Activated CD4-positive, alpha-beta T cell treated with anti-CD3 and anti-CD28 coated beads, Interleukin-2, amount 10 ng/mL, durations not matched to agents 7 days and 5 days (primary cell): ENCODE data around the gene FARS2. TPM values are rescaled to one million over a fixed set of nuclear protein-coding genes. Genes with fewer than 3 reads are reported as not detected.

ENCODE experiments used
- CTCF ChIA-PET: fragments of 350-600 bp; sonication (Branson Sonifier 250); formaldehyde crosslinking; loops from one replicate; lab custom pipeline; 2021; ENCODE audit warnings: antibody characterized with exemption; lab: Charles Lee
- POLR2A ChIA-PET: fragments of 350-600 bp; sonication (Branson Sonifier 250); formaldehyde crosslinking; loops from one replicate; lab custom pipeline; 2021; ENCODE audit warnings: antibody characterized with exemption; lab: Charles Lee
- DNase-seq: peaks from one replicate; pipeline ENCODE4 v3.0.0-alpha.2; 2020
- H3K27ac Mint-ChIP-seq: one replicate; pipeline ENCODE4 v1.8.0; 2021; ENCODE audit warnings: mild to moderate bottlenecking, moderate library complexity, mixed read lengths
- H3K27me3 Mint-ChIP-seq: one replicate; pipeline ENCODE4 v1.8.0; 2021; ENCODE audit warnings: mixed read lengths
- H3K36me3 Mint-ChIP-seq: one replicate; pipeline ENCODE4 v1.8.0; 2021; ENCODE audit warnings: low read depth, mixed read lengths
- H3K4me1 Mint-ChIP-seq: one replicate; pipeline ENCODE4 v1.8.0; 2021; ENCODE audit warnings: mixed read lengths
- H3K4me3 Mint-ChIP-seq: one replicate; pipeline ENCODE4 v1.8.0; 2021; ENCODE audit warnings: mild to moderate bottlenecking, moderate library complexity, mixed read lengths
- H3K9me3 Mint-ChIP-seq: one replicate; pipeline ENCODE4 v1.8.0; 2021; ENCODE audit warnings: mixed read lengths
- total RNA-seq, 2 experiments: library from RNA; stranded (reverse); gene quantifications; one replicate each; pipeline ENCODE4 v1.2.3, GENCODE V29; 2021

Gene FARS2
- total RNA-seq, 2 experiments from 2014 or later, result 17.2 to 17.5 TPM

GRCh38 chr6:5580736-5581581, 319.6 kb downstream of the FARS2 start:
- no peak for DNase-seq
- H3K9me3 Mint-ChIP-seq, result peaks cover 5% of the 10 kb centered on the region
- peaks cover 1% of the 10 kb centered on the region for H3K36me3 Mint-ChIP-seq
- peaks cover 11% of the 10 kb centered on the region for H3K4me1 Mint-ChIP-seq
- H3K27me3 Mint-ChIP-seq, result no peaks in the 10 kb centered on the region
- no peak overlapping the region for H3K4me3 Mint-ChIP-seq
- CTCF ChIA-PET, result no interaction called here
- POLR2A ChIA-PET, result no interaction called here
- H3K27ac Mint-ChIP-seq, result peak overlapping the region; percentile 82

DNA sequence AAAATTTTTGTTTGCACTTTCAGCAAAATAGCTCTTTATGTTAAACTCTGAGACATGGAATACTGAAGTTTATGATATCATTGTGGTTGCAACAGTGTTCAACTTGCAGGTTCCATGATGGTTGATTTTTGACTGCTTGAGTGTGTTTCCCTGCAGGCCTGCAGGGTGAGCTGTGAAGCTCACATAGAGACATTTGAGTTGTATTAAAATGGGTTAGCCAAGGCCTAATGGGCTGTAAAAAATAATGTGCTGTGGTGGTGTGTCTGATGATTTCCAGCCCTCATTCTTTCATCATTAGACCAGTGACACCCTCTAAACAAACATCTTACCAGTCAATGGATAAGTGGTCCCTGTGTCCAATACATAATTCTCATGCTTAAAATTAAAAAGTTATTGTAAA, 321.4 kb downstream of the FARS2 start:
- POLR2A ChIA-PET, result no interaction called here
- CTCF ChIA-PET, result no interaction called here

GRCh38 chr6:5583528-5583927, 322.2 kb downstream of the FARS2 start:
- CTCF ChIA-PET, result no interaction called here
- Mint-ChIP-seq H3K27ac (no peak overlapping the region), H3K4me3 (no peak overlapping the region), H3K27me3 (no peaks in the 10 kb centered on the region), H3K36me3 (peaks cover 10% of the 10 kb centered on the region), H3K4me1 (peaks cover 11% of the 10 kb centered on the region), H3K9me3 (peaks cover 10% of the 10 kb centered on the region)
- POLR2A ChIA-PET, result interaction anchor here (0.6 kb wide), 1 partner anchor 73 kb away, joined by 4 read pairs; no protein-coding TSS in a partner anchor
- DNase-seq, result no peak

More for the DNA sequence above, 321.4 kb downstream of the FARS2 start:
- no peak overlapping the region for H3K4me3 Mint-ChIP-seq
- peaks cover 8% of the 10 kb centered on the region for H3K36me3 Mint-ChIP-seq
- no peak overlapping the region for H3K27ac Mint-ChIP-seq
- H3K27me3 Mint-ChIP-seq, result no peaks in the 10 kb centered on the region
- H3K9me3 Mint-ChIP-seq, result peaks cover 10% of the 10 kb centered on the region
- peaks cover 11% of the 10 kb centered on the region for H3K4me1 Mint-ChIP-seq
- no peak for DNase-seq

DNA sequence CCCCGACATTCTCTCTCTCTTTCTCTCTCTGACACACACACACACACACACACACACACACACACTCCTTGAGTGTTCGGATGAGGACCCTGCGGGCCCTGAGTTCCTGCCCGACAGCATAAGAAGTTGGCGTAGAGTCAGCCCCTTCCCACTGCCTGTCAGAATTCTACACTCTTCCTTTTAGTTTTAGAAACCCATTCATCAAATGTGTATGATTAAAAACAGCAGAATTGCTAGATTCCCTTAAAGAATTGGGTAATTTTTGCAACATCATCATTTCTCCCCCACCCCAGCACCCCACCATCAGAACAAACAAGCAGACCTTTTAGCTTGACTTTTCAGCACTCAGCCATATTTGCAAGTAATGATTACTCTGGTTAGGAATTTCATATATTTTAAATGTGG, 322.8 kb downstream of the FARS2 start:
- CTCF ChIA-PET, result no interaction called here
- no peak for DNase-seq
- H3K9me3 Mint-ChIP-seq, result peaks cover 10% of the 10 kb centered on the region
- H3K4me1 Mint-ChIP-seq, result peaks cover 11% of the 10 kb centered on the region
- no peak overlapping the region for H3K4me3 Mint-ChIP-seq
- no peak overlapping the region for H3K27ac Mint-ChIP-seq
- peaks cover 10% of the 10 kb centered on the region for H3K36me3 Mint-ChIP-seq
- H3K27me3 Mint-ChIP-seq, result no peaks in the 10 kb centered on the region
- POLR2A ChIA-PET, result interaction anchor here (0.6 kb wide), 1 partner anchor 74 kb away, joined by 4 read pairs; no protein-coding TSS in a partner anchor

DNA sequence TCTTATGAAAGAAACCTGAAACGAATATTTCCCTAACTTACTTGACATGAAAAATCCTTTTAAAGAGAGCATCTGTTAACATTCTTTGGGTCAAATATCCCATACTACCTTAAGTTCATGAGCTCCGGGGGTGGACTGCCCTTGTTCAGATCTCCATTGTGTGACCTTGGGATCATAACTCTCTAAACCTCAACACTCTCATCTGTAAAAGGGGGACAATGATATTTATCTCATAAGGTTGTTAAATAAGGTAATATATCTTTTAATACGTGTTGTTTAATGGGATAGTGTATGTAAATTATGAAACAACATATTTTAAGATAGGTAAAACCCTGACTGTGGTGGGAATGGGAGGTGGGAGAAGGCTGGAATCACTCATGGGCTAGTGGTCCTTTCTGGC, 326.3 kb downstream of the FARS2 start:
- Mint-ChIP-seq H3K36me3 (peaks cover 10% of the 10 kb centered on the region), H3K4me3 (no peak overlapping the region), H3K27ac (no peak overlapping the region), H3K27me3 (no peaks in the 10 kb centered on the region), H3K9me3 (peaks cover 10% of the 10 kb centered on the region), H3K4me1 (no peaks in the 10 kb centered on the region)
- POLR2A ChIA-PET, result no interaction called here
- CTCF ChIA-PET, result interaction anchor here (1.7 kb wide), 2 partner anchors 14 to 77 kb away, joined by 3 to 6 read pairs; no protein-coding TSS in a partner anchor
- DNase-seq, result no peak

DNA sequence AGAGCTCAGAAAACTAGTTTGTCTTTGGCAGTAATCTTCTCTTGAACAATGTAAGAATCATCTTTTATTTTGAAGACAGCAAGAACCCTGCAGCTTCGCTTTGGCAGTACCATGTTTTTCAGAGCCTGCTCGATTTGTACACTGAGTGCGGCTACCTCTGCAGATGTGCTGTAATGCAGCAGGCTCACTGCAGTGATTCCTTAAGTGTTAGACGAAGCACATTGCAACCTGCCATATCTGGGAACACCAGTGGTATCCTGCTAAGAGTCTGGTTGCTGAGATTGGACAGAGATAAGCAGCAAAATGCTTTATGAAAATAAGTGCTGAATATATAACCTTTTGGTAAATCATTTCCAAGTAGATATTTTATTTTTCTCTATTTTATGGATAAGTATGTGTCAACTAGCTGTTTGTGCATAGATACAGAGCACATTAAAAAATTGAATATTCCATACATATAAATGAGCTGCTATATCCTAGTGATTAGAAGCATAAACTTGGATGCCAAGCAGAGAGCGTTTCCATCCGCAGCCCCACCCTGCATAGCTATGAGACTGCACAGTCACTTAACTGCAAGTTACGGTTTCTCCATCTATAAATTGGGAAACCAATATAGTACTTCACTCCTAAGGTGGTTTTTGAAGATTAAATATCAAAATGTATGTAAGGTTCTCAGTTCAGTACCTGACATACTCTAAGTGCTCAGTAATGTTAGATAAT, 328.3 kb downstream of the FARS2 start:
- Mint-ChIP-seq H3K27ac (no peak overlapping the region), H3K4me1 (no peaks in the 10 kb centered on the region), H3K27me3 (no peaks in the 10 kb centered on the region), H3K4me3 (no peak overlapping the region), H3K36me3 (peaks cover 10% of the 10 kb centered on the region), H3K9me3 (peaks cover 10% of the 10 kb centered on the region)
- DNase-seq, result no peak
- ChIA-PET CTCF (interaction anchor here (1.7 kb wide), 2 partner anchors 12 to 75 kb away, joined by 3 to 6 read pairs; no protein-coding TSS in a partner anchor), POLR2A (no interaction called here)

DNA sequence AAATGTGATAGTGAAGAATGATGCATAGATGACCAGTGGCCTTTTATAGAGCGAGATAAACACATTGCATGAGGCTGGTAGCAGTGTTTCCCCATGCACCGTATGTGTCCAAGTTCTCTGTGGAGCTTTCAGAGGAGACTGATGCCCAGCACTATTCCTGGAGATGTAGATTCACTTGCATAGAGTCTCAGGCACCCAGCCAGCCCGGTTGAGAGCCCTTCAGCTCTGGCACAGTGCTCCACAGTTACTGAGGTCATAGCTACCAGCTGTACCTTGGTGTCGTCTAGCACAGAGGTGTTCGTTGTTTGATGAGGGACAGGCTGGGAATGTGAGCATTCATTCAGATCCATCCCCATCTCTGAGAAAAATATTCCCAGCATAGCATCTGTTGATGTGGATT, 328.9 kb downstream of the FARS2 start:
- Mint-ChIP-seq H3K27ac (no peak overlapping the region), H3K9me3 (peaks cover 10% of the 10 kb centered on the region), H3K36me3 (peaks cover 10% of the 10 kb centered on the region), H3K27me3 (no peaks in the 10 kb centered on the region), H3K4me3 (no peak overlapping the region), H3K4me1 (no peaks in the 10 kb centered on the region)
- CTCF ChIA-PET, result no interaction called here
- POLR2A ChIA-PET, result no interaction called here
- no peak for DNase-seq

DNA sequence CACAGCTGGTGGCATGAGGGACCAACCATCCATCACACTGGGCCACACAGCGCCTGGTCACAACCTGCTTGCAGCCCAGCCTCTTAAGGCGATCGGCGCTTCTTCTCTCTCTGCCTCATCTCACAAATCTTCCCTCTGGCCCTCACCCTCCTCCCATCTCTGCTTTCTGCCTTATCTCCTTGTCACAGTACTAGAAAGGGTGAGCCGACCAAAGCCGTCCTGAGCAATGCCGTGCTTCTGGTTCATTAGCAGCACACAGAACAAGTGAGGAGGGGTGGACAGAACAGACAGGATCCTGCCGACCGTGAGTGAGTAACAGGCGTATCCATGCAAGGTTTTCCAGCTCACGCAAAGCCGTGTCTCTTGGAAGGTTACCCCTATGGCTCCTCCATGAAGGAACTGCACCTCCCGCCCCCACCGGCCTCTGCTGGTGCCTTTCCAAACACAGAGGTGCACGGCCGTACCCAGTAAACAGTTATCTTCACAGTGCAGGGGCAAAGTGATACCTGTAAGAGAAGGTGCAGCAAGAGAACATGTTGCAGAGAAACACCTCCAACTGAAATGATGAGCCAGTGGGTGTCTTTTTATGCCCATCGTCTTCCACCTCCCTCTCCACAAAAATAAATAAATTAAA, 331.7 kb downstream of the FARS2 start:
- Mint-ChIP-seq H3K36me3 (peaks cover 1% of the 10 kb centered on the region), H3K27me3 (no peaks in the 10 kb centered on the region), H3K4me3 (no peak overlapping the region), H3K4me1 (no peaks in the 10 kb centered on the region), H3K27ac (no peak overlapping the region), H3K9me3 (no peaks in the 10 kb centered on the region)
- ChIA-PET POLR2A (no interaction called here), CTCF (no interaction called here)
- no peak for DNase-seq

DNA sequence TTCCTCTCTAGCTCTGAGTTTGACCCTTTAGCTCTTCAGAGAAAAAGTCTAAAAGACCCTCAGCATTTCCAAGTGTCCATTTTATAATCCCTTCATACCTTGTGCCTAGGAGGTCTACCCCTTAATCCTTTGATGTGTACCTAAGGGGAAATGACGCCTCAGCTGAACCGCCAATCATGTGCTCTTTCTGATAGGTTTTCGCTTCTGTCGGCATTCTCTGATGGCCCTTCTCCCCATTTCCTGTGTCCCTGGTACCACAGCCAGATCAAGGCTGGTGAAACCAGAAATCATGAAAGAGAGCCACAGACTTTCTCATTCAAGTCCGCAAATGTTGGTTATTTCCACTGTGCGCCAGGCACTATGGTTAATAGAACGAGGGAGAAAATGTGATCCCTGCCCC, 333.9 kb downstream of the FARS2 start:
- Mint-ChIP-seq H3K9me3 (no peaks in the 10 kb centered on the region), H3K4me1 (no peaks in the 10 kb centered on the region), H3K4me3 (no peak overlapping the region), H3K27me3 (no peaks in the 10 kb centered on the region), H3K27ac (no peak overlapping the region), H3K36me3 (peaks cover 1% of the 10 kb centered on the region)
- ChIA-PET POLR2A (no interaction called here), CTCF (no interaction called here)
- DNase-seq, result no peak

DNA sequence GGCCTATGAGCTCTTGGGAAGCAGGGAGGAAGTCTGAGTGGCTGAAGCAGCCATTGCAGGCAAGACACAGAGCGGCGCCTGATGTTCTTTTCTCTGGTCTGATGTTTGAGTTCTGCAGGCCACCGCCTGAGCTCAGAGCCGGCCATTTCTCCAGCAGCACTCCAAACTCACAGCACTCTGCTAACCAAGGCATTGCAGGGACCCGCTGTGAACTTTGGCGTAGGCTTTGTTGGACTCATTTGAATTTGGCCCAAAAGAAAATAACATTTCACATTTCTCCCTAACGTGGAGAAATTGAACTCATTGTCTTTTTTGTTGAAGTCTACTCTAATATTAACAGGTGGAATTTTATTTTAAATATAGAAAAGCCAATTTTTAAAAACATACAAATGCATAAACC, 336.1 kb downstream of the FARS2 start:
- POLR2A ChIA-PET, result no interaction called here
- no peak for DNase-seq
- Mint-ChIP-seq H3K4me3 (no peak overlapping the region), H3K9me3 (no peaks in the 10 kb centered on the region), H3K36me3 (peaks cover 1% of the 10 kb centered on the region), H3K27ac (no peak overlapping the region), H3K27me3 (no peaks in the 10 kb centered on the region), H3K4me1 (no peaks in the 10 kb centered on the region)
- CTCF ChIA-PET, result no interaction called here

DNA sequence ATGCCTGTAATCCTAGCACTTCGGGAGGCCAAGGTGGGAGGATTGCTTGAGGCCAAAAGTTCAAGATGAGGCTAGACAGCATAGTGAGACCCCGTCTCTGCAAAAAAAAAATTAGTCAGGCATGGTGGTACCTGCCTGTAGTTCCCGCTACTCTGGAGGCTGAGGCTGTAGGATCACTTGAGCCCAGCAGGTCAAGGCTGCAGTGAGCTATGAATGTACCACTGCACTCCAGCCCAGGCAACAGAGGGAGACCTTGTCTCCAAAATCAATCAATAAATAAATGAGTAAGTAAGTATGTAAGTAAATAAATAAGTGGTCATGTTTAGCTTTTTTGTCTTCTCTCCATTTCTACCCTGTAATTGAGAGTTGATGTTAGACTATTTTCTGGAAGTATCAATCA, 336.8 kb downstream of the FARS2 start:
- peaks cover 1% of the 10 kb centered on the region for H3K36me3 Mint-ChIP-seq
- no peaks in the 10 kb centered on the region for H3K4me1 Mint-ChIP-seq
- DNase-seq, result no peak
- ChIA-PET POLR2A (no interaction called here), CTCF (no interaction called here)
- H3K27me3 Mint-ChIP-seq, result no peaks in the 10 kb centered on the region
- no peaks in the 10 kb centered on the region for H3K9me3 Mint-ChIP-seq
- H3K4me3 Mint-ChIP-seq, result no peak overlapping the region
- H3K27ac Mint-ChIP-seq, result no peak overlapping the region

- no peak for DNase-seq
- H3K36me3 Mint-ChIP-seq, result peaks cover 1% of the 10 kb centered on the region
- no peaks in the 10 kb centered on the region for H3K9me3 Mint-ChIP-seq
- CTCF ChIA-PET, result no interaction called here
- POLR2A ChIA-PET, result no interaction called here
- H3K27me3 Mint-ChIP-seq, result no peaks in the 10 kb centered on the region
- no peaks in the 10 kb centered on the region for H3K4me1 Mint-ChIP-seq
- no peak overlapping the region for H3K4me3 Mint-ChIP-seq
- no peak overlapping the region for H3K27ac Mint-ChIP-seq
Observed at GRCh38 chr6:5599127-5599526, 337.8 kb downstream of the FARS2 start.

DNA sequence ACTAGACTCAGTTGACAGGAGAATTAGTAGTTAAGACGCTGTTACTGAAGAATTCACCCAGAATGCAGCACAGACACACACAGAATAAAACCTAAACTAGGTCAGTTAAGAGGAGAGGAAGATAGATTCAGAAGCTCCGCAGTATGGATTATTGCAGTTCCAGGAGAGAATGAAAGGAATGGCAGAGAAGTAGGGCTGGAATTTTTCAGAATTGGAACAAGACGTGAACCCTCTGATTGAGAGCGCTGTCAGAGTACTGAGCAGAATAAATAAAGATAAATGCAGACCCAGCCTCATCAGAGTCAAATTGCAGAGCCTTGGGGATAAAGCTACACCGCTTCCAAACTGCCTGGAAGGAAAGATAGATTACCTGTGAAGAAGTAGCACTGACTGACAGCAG, 344.6 kb downstream of the FARS2 start:
- ChIA-PET CTCF (interaction anchor here (1.1 kb wide), 2 partner anchors 13 to 15 kb away, joined by 3 read pairs; no protein-coding TSS in a partner anchor), POLR2A (no interaction called here)
- Mint-ChIP-seq H3K4me3 (no peak overlapping the region), H3K4me1 (peaks cover 6% of the 10 kb centered on the region), H3K27ac (no peak overlapping the region), H3K27me3 (no peaks in the 10 kb centered on the region), H3K36me3 (no peaks in the 10 kb centered on the region), H3K9me3 (peaks cover 3% of the 10 kb centered on the region)
- no peak for DNase-seq
